Loucy (cell line): ENCODE measurements around the gene PGR.

Source experiments
- H2AFZ ChIP-seq: fragments of 200-600 bp; sonication (generic); 2 replicates; pipeline ENCODE4 v1.6.0; 2016; ENCODE audit warnings: antibody characterized with exemption, mild to moderate bottlenecking, low read length, moderate library complexity
- H3F3A ChIP-seq: fragments of 200-600 bp; 2 replicates; pipeline ENCODE4 v1.6.0; 2016; ENCODE audit warnings: antibody characterized with exemption, low read depth, mild to moderate bottlenecking
- H3K27me3 ChIP-seq: fragments of 200-600 bp; sonication (generic); 2 replicates; pipeline ENCODE4 v1.6.1; 2014; ENCODE audit warnings: low read length, mild to moderate bottlenecking; ENCODE audit not compliant: insufficient read depth, poor library complexity, severe bottlenecking
- H3K36me3 ChIP-seq: fragments of 200-600 bp; sonication (generic); 2 replicates; pipeline ENCODE4 v1.6.1; 2016; ENCODE audit warnings: low read length; ENCODE audit not compliant: insufficient read depth
- H3K4me1 ChIP-seq: fragments of 200-600 bp; sonication (generic); 2 replicates; pipeline ENCODE4 v1.5.1; 2014; ENCODE audit warnings: low read length, mild to moderate bottlenecking; ENCODE audit not compliant: insufficient read depth, poor library complexity, severe bottlenecking
- H3K4me2 ChIP-seq: fragments of 200-600 bp; sonication (generic); 2 replicates; pipeline ENCODE4 v1.6.0; 2014; ENCODE audit warnings: antibody characterized with exemption, low read length, low read depth, mild to moderate bottlenecking; ENCODE audit not compliant: poor library complexity, severe bottlenecking
- H3K4me3 ChIP-seq: fragments of 200-600 bp; sonication (generic); 2 replicates; pipeline ENCODE4 v1.5.1; 2014; ENCODE audit warnings: low read length, mild to moderate bottlenecking, mixed read lengths; ENCODE audit not compliant: poor library complexity, severe bottlenecking
- H3K79me2 ChIP-seq: fragments of 200-600 bp; sonication (generic); 2 replicates; pipeline ENCODE4 v1.6.1; 2014; ENCODE audit warnings: low read length; ENCODE audit not compliant: insufficient read depth
- H3K9ac ChIP-seq: fragments of 200-600 bp; sonication (generic); 2 replicates; pipeline ENCODE4 v1.6.0; 2014; ENCODE audit warnings: mild to moderate bottlenecking, low read depth, low read length, moderate library complexity; ENCODE audit not compliant: poor library complexity, severe bottlenecking
- H3K9me2 ChIP-seq: fragments of 200-600 bp; sonication (generic); replicated peaks from 2 replicates; pipeline ENCODE4 v1.6.1; 2016; ENCODE audit warnings: low read depth, low read length, mixed read lengths
- H3K9me3 ChIP-seq: fragments of 200-600 bp; sonication (generic); 2 replicates; pipeline ENCODE4 v1.6.1; 2014; ENCODE audit warnings: mild to moderate bottlenecking, antibody characterized with exemption, low read length, low read depth; ENCODE audit not compliant: insufficient read depth
- H4K20me1 ChIP-seq: fragments of 200-600 bp; sonication (generic); 2 replicates; pipeline ENCODE4 v1.6.0; 2014; ENCODE audit warnings: antibody characterized with exemption, low read length, mild to moderate bottlenecking; ENCODE audit not compliant: insufficient read depth, poor library complexity, severe bottlenecking
- EZH2phosphoT487 ChIP-seq: fragments of 200-600 bp; IDR thresholded peaks from 2 replicates; pipeline ENCODE4 v1.6.1; 2018; ENCODE audit warnings: antibody characterized with exemption, mild to moderate bottlenecking, moderate library complexity, borderline replicate concordance
- TF ChIP-seq, protein P1 (sequence below): fragments of 200-600 bp; sonication (generic); conservative IDR thresholded peaks from 2 replicates; pipeline ENCODE4 v1.5.1; 2014; ENCODE audit warnings: mild to moderate bottlenecking, antibody characterized with exemption, low read length

PGR gene

DNA sequence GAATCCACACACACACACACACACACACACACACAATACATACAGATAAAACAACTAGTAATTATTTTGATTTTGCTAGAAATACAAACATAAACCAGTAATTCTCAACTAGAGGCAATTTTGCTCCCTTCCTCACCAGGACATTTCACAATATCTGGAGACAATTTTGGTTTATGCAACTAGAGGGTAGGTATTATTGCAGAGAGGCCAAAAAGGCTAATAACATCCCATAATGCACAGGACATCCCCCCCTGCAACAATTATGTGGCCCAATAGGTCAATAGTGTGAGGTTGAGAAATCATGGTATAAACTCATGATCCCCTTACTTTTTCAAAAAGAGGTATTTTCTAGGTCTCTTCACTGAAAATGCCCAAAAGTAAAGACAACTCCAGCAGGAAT lies 29.0 kb downstream of the PGR start:
- Histone ChIP-seq H3K4me2 (no peak overlapping the region), H2AFZ (no peak overlapping the region), H3K4me3 (no peak overlapping the region), H3K36me3 (no peaks in the 10 kb centered on the region), H3K9me2 (no peaks in the 10 kb centered on the region), H3K79me2 (no peaks in the 10 kb centered on the region), H3K9me3 (no peaks in the 10 kb centered on the region; the same call in 1 of the 2 replicates), H3K4me1 (no peaks in the 10 kb centered on the region), H3K27me3 (no peaks in the 10 kb centered on the region), H3F3A (no peaks in the 10 kb centered on the region), H4K20me1 (no peaks in the 10 kb centered on the region), H3K9ac (no peak overlapping the region)
- TF ChIP-seq EZH2phosphoT487, result no peak
- TF ChIP-seq, protein P1, sequence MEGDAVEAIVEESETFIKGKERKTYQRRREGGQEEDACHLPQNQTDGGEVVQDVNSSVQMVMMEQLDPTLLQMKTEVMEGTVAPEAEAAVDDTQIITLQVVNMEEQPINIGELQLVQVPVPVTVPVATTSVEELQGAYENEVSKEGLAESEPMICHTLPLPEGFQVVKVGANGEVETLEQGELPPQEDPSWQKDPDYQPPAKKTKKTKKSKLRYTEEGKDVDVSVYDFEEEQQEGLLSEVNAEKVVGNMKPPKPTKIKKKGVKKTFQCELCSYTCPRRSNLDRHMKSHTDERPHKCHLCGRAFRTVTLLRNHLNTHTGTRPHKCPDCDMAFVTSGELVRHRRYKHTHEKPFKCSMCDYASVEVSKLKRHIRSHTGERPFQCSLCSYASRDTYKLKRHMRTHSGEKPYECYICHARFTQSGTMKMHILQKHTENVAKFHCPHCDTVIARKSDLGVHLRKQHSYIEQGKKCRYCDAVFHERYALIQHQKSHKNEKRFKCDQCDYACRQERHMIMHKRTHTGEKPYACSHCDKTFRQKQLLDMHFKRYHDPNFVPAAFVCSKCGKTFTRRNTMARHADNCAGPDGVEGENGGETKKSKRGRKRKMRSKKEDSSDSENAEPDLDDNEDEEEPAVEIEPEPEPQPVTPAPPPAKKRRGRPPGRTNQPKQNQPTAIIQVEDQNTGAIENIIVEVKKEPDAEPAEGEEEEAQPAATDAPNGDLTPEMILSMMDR, result no peak

DNA sequence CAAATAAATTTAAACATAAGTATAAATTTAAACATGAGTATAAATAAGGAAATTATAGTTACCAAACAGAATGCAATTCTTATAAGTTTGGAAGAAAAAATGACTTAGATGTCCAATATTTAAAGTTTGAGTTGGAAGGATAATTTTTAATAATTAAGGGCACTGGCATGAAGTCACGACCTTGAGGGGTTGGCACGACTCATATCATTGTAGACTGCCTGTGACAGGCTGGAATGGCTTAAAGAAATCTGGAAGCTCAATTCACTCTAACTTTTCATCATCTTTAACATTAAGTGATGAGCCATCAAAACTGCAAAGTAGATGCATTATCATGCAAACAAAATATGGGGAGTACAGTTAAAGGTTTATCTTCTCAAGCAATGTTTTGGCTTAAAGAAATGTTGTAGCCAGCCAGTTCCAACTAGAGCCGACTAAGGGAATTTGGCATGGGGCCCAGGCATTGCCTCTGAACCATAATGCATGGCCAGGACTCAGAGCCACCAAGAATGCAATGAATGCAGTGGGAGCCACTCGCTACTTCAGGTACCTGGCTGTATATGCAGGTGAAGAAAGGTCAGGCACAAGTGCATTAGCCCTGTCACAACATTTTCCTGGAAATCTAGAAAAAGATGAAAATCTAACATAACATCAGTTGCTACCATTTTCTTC lies 33.4 kb downstream of the PGR start:
- Histone ChIP-seq H3K36me3 (no peaks in the 10 kb centered on the region), H3K79me2 (no peaks in the 10 kb centered on the region), H2AFZ (no peak overlapping the region)

DNA sequence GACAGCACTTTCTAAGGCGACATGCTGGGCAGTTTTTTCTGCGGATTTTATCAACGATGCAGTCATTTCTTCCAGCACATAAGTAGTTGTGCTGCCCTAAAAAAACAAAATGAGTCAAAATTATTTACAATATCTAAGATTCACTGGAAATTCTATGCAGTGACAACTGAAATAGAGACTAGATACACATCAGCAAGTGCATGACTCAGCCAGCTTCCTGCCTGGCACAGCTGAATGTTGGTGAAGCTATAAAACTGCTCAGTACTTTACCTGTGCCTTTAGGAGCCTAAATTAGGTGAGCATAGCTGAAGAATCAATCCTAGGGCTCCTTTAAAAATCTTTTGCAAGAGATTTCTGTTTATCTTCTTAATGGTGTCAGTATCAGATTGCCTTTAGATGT lies 37.8 kb downstream of the PGR start:
- no peak overlapping the region for H3K4me2 ChIP-seq
- no peaks in the 10 kb centered on the region for H4K20me1 ChIP-seq
- no peaks in the 10 kb centered on the region for H3K36me3 ChIP-seq
- no peak for TF ChIP-seq EZH2phosphoT487
- TF ChIP-seq, protein P1, result no peak
- H3K9me3 ChIP-seq, result no peaks in the 10 kb centered on the region
- no peak overlapping the region for H3K4me3 ChIP-seq
- no peaks in the 10 kb centered on the region for H3K79me2 ChIP-seq
- H3K9me2 ChIP-seq, result no peaks in the 10 kb centered on the region
- H3K4me1 ChIP-seq, result no peaks in the 10 kb centered on the region
- H3K27me3 ChIP-seq, result no peaks in the 10 kb centered on the region
- no peak overlapping the region for H3K9ac ChIP-seq
- H3F3A ChIP-seq, result no peaks in the 10 kb centered on the region
- no peak overlapping the region for H2AFZ ChIP-seq

More for the DNA sequence above, 33.4 kb downstream of the PGR start:
- H3F3A ChIP-seq, result no peaks in the 10 kb centered on the region
- no peak for TF ChIP-seq EZH2phosphoT487
- TF ChIP-seq, protein P1, result no peak
- no peaks in the 10 kb centered on the region for H3K4me1 ChIP-seq
- no peaks in the 10 kb centered on the region for H4K20me1 ChIP-seq
- H3K4me2 ChIP-seq, result no peak overlapping the region
- no peaks in the 10 kb centered on the region for H3K9me2 ChIP-seq
- H3K9ac ChIP-seq, result no peak overlapping the region
- no peaks in the 10 kb centered on the region; the same call in 1 of the 2 replicates for H3K9me3 ChIP-seq
- no peak overlapping the region for H3K4me3 ChIP-seq
- H3K27me3 ChIP-seq, result no peaks in the 10 kb centered on the region
